GM18517 (cell line): ENCODE measurements around the gene TBC1D5.
"Not testable (repeated sequence)": the region's sequence is repeated elsewhere in the genome, so short reads cannot be mapped to it uniquely, and the experiment has no call there.

Source experiments
- ATAC-seq: cut with Tn5 transposase; IDR thresholded peaks from one replicate; pipeline ENCODE4 v1.9.1; 2021; ENCODE audit warnings: mild to moderate bottlenecking, moderate library complexity; ENCODE audit not compliant: unreplicated experiment

TBC1D5 gene

GRCh38 chr3:17554078-17554477, 188.4 kb downstream of the TBC1D5 start:
- no peak for ATAC-seq

GRCh38 chr3:17553080-17553479, 189.4 kb downstream of the TBC1D5 start:
- ATAC-seq, result no peak

GRCh38 chr3:17552351-17552750, 190.1 kb downstream of the TBC1D5 start:
- no peak for ATAC-seq

GRCh38 chr3:17551895-17552294, 190.5 kb downstream of the TBC1D5 start:
- no peak for ATAC-seq

- ATAC-seq, result no peak
Measured at GRCh38 chr3:17551333-17551732, 191.1 kb downstream of the TBC1D5 start.

GRCh38 chr3:17550624-17551023, 191.8 kb downstream of the TBC1D5 start:
- no peak for ATAC-seq

GRCh38 chr3:17546500-17547255, 195.8 kb downstream of the TBC1D5 start:
- no peak for ATAC-seq

GRCh38 chr3:17544632-17545031, 197.8 kb downstream of the TBC1D5 start:
- no peak for ATAC-seq

GRCh38 chr3:17542591-17542990, 199.8 kb downstream of the TBC1D5 start:
- no peak for ATAC-seq

- no peak for ATAC-seq
Measured at GRCh38 chr3:17539436-17539835, 203.0 kb downstream of the TBC1D5 start.

- ATAC-seq, result no peak
Measured at GRCh38 chr3:17535274-17535673, 207.2 kb downstream of the TBC1D5 start.

- not testable (repeated sequence) for ATAC-seq
Measured at GRCh38 chr3:17532446-17532845, 210.0 kb downstream of the TBC1D5 start.

- ATAC-seq, result no peak
Measured at GRCh38 chr3:17529677-17530076, 212.8 kb downstream of the TBC1D5 start.

GRCh38 chr3:17518189-17519059, 224.0 kb downstream of the TBC1D5 start:
- ATAC-seq, result no peak

GRCh38 chr3:17515445-17516234, 226.8 kb downstream of the TBC1D5 start:
- ATAC-seq, result no peak

- ATAC-seq, result no peak
Measured at GRCh38 chr3:17514597-17514996, 227.8 kb downstream of the TBC1D5 start.

- no peak for ATAC-seq
Measured at GRCh38 chr3:17510265-17510664, 232.2 kb downstream of the TBC1D5 start.

- no peak for ATAC-seq
Measured at GRCh38 chr3:17508180-17508752, 234.2 kb downstream of the TBC1D5 start.

- no peak for ATAC-seq
Measured at GRCh38 chr3:17507480-17507879, 235.0 kb downstream of the TBC1D5 start.

- ATAC-seq, result no peak
Measured at GRCh38 chr3:17505856-17506255, 236.6 kb downstream of the TBC1D5 start.

- no peak for ATAC-seq
Measured at GRCh38 chr3:17501745-17502144, 240.7 kb downstream of the TBC1D5 start.
